NCI-H345 (cell line): Measurements from ENCODE around the gene SMAD6.
"Not testable (repeated sequence)": the region's sequence is repeated elsewhere in the genome, so short reads cannot be mapped to it uniquely, and the experiment has no call there.

Source experiments
- DNase-seq: peaks from one replicate; lab custom pipeline; 2025; lab: John Stamatoyannopoulos, UW

The SMAD6 gene

DNA sequence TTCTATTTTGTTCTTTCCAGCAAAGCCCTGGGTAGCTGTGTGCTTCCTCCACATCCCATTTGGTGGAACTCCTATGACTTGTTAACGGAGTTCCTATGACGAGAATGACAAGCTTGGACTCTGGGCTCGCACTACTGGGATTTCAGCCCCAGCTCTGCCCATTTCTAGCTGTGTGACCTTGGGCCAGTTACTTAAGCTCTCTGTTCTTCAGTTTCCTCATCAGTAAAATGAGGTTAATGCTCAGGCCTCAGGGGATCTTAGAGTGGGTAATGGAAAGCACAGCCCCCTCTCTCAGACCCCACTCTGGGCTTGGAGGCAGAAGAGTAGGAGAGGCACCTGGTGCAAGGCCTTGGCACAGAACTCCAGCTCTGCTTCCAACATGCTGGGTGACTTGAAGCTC is 123.1 kb downstream of the SMAD6 start:
- no peak for DNase-seq

GRCh38 chr15:66825731-66826130 is 123.7 kb downstream of the SMAD6 start:
- no peak for DNase-seq

DNA sequence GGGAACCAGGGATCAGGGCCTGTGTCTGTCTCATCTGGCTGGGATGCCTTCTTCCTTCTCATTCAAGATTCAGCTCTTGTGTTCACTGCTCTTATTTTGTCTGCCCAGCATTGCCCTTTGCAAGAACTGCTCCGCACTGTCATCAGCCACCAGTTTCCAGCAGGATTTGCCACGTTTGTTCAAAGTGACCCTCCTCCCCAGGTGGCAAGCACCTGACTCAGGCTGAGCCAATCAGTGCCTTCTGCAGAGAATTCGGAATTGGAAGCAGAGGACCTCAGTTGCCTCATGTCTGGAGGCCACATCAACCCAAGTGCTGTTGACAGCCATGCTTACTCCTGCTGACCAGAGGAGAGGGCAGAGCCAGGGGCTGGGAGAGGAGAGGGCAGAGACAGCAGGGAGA is 124.5 kb downstream of the SMAD6 start:
- DNase-seq: no peak

DNA sequence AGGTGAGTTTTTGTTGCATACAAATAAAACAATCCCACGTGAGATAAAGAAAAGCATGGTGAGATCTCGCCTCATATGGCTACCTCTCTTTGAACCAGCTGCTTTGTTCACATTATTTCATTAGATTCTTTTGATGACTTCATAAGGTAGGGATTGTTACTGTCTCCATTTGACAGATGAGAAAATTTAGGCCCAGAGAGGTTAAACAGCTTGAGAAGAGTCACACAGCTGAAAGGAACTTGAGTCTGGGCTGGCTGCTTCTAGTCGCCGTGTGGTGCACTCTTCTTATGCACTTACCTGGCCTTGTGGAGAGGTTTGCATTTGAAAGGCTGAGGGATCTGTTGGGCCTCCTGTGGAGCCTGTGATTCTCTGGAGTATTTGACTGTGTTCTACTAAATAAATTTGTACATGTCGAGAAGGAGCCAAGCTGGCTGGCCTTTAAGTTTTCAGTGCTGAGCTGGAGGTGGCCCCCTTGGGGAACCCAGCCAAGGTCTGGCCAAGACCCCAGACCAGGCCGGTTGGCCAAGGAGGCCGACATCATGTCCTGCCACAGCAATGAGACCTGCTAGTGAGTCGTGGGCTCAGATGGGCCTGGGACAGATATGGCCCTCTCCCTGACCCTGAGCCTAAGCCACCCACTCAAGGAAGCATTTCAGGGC is 125.1 kb downstream of the SMAD6 start:
- no peak for DNase-seq

GRCh38 chr15:66827698-66828055 is 125.6 kb downstream of the SMAD6 start:
- no peak for DNase-seq

DNA sequence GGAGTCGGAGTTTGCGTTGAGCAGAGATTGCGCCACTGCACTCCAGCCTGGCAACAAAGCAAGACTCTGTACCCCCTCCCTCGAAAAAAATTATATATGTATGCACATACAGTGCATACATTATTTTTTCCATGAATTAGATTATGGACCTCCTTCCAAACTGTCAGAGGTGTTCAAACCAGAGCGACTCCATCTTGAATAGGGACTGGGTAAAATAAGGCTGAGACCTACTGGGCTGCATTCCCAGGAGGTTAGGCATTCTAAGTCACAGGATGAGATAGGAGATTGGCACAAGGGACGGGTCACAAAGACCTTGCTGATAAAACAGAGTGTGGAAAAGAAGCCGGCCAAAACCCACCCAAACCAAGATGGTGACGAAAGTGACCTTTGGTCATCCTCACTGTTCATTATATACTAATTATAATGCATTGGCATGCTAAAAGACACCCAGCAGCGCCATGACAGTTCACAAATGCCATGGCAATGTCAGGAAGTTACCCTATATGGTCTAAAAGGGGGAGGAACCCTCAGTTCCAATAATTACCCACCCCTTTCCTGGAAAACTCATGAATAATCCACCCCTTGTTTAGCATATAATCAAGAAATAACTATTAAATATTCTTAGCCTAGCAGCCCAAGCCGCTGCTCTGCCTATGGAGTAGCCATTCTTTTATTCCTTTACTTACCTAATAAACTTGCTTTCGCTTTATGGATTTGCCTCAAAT is 126.9 kb downstream of the SMAD6 start:
- DNase-seq: not testable (repeated sequence)

- no peak for DNase-seq
Measured at GRCh38 chr15:66829551-66830121, 127.6 kb downstream of the SMAD6 start.

DNA sequence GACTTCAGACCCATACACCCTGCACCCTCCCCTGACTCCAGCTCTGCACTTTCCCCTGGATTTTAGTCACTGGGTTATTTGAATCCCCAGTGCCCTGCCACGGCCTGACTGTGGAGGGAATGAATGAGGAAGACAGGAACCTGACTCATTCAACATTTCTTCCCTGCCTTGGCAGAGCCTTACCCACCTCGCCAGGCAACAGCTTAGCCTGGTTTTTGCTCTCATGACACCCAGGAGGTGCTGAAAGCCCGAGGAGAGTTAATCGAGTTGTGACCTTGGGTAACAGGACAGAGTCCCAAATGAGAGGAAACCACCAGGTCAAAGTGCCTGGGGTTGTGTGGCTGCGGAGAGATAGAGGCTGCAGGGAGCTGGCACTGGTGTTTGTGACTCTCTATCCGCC is 128.3 kb downstream of the SMAD6 start:
- DNase-seq: no peak

GRCh38 chr15:66830823-66831222 is 128.8 kb downstream of the SMAD6 start:
- DNase-seq: no peak

- no peak for DNase-seq
Measured at GRCh38 chr15:66831289-66831688, 129.3 kb downstream of the SMAD6 start.

- DNase-seq: no peak
Measured at GRCh38 chr15:66831801-66832390, 129.9 kb downstream of the SMAD6 start.
